K562 (cell line): ENCODE measurements around the gene NMT2. TPM values are rescaled to one million over a fixed set of nuclear protein-coding genes. Genes with fewer than 3 reads are reported as not detected.
A peak's percentile ranks its signal among the peaks of the same experiment; 100 is the strongest.

Source experiments
- E2F6 ChIP-seq, 2 experiments: IDR thresholded peaks; 2 replicates each; pipeline ENCODE4 v1.6.1; 2011; ENCODE audit warnings: borderline replicate concordance in 1 of 2, control low read depth in 1 of 2, low read depth in 1 of 2, low read length in 1 of 2, mild to moderate bottlenecking in 1 of 2, mixed read lengths in 1 of 2, moderate library complexity in 1 of 2; ENCODE audit not compliant: insufficient read depth in 1 of 2, insufficient read length in 1 of 2, poor library complexity in 1 of 2, severe bottlenecking in 1 of 2; ENCODE audit errors: extremely low read depth in 1 of 2
- FUS ChIP-seq: fragments of 200-400 bp; formaldehyde crosslinking; optimal IDR thresholded peaks from 2 replicates; pipeline ENCODE3; 2017; ENCODE audit warnings: low read depth, low read length
- HNRNPLL ChIP-seq: fragments of 200-400 bp; formaldehyde crosslinking; IDR thresholded peaks from 2 replicates; pipeline ENCODE4 v1.6.1; 2017; ENCODE audit warnings: low read length, low read depth, mild to moderate bottlenecking; ENCODE audit not compliant: poor library complexity, severe bottlenecking
- KAT7 ChIP-seq: sonication (generic); formaldehyde crosslinking; IDR thresholded peaks from 2 replicates; pipeline ENCODE4 v1.8.0; 2022; ENCODE audit warnings: missing genetic modification reagents, mild to moderate bottlenecking, borderline replicate concordance
- MEIS2 ChIP-seq: fragments of 450-650 bp; IDR thresholded peaks from 2 replicates; pipeline ENCODE4 v1.6.1; 2014; ENCODE audit warnings: mild to moderate bottlenecking; ENCODE audit not compliant: partially characterized antibody
- MTA3 ChIP-seq: fragments of 450-650 bp; formaldehyde crosslinking; IDR thresholded peaks from 2 replicates; pipeline ENCODE4 v1.6.1; 2017; ENCODE audit warnings: mild to moderate bottlenecking, borderline replicate concordance
- NCOR1 ChIP-seq: fragments of 450-650 bp; IDR thresholded peaks from 2 replicates; pipeline ENCODE4 v1.6.1; 2016; ENCODE audit warnings: mild to moderate bottlenecking, moderate library complexity
- NONO ChIP-seq, 2 experiments: fragments of 200-400 bp in 1 of 2; fragments of 450-650 bp in 1 of 2; formaldehyde crosslinking in 1 of 2; IDR thresholded peaks; 2 replicates each; pipeline ENCODE4 v1.6.1; 2017; ENCODE audit warnings: low read depth in 2 of 2, mild to moderate bottlenecking in 2 of 2, moderate library complexity in 2 of 2, low read length in 1 of 2
- NR4A1 ChIP-seq, 2 experiments: fragments of 250-450 bp in 1 of 2; fragments of 450-650 bp in 1 of 2; sonication (Bioruptor Pico) in 1 of 2; IDR thresholded peaks; 2 replicates each; pipeline versions ENCODE4 v1.4.0 to v1.6.1; 2016 to 2020; ENCODE audit warnings: mild to moderate bottlenecking in 2 of 2, missing compliant biosample characterization in 1 of 2, missing genetic modification characterization in 1 of 2, moderate library complexity in 1 of 2
- RBBP5 ChIP-seq: fragments of 200-600 bp; sonication (generic); IDR thresholded peaks from 2 replicates; pipeline ENCODE4 v1.6.1; 2012; ENCODE audit warnings: borderline replicate concordance, mild to moderate bottlenecking, low read length, control low read depth, inconsistent platforms; ENCODE audit not compliant: insufficient read depth, poor library complexity, severe bottlenecking
- RBFOX2 ChIP-seq: fragments of 200-400 bp; formaldehyde crosslinking; IDR thresholded peaks from 2 replicates; pipeline ENCODE4 v1.6.1; 2017; ENCODE audit warnings: low read depth, mild to moderate bottlenecking, low read length, moderate library complexity
- TBP ChIP-seq: optimal IDR thresholded peaks from 2 replicates; pipeline ENCODE3; 2011; ENCODE audit warnings: low read depth, low read length, improper control_type of control experiment
- ZNF449 ChIP-seq: fragments of 250-450 bp; sonication (Bioruptor Pico); IDR thresholded peaks from 2 replicates; pipeline ENCODE4 v1.8.0; 2022; ENCODE audit warnings: moderate library complexity, mild to moderate bottlenecking, inconsistent platforms
- polyA plus RNA-seq, 8 experiments: library from polyadenylated mRNA; depleted of rRNA in 4 of 8; stranded (reverse) in 5 of 8; unstranded in 3 of 8; fragments of >200 nt; fragmentation: Nextera tagmentation in 2 of 8; fragmentation: Illumina TruSeq in 1 of 8; extraction: Ambion mirVana in 2 of 8; extraction: Trizol in 1 of 8; gene quantifications; 2 replicates each; pipeline versions ENCODE4 v1.2.1 to v1.2.3, GENCODE V29; 2011 to 2014; ENCODE audit warnings: inconsistent platforms in 1 of 8, missing spikeins in 1 of 8
- total RNA-seq, 7 experiments: library from RNA; depleted of rRNA in 6 of 7; stranded (reverse); fragments of >200 nt in 6 of 7; fragmentation: Illumina TruSeq in 2 of 7; extraction: Trizol in 2 of 7; gene quantifications; 2 replicates each; pipeline versions ENCODE4 v1.2.1 to v1.2.3, GENCODE V29; 2011 to 2021; ENCODE audit warnings: low replicate concordance in 1 of 7
- TF ChIP-seq, protein P1 (sequence below), 3 experiments: fragments of 200-800 bp in 1 of 3; fragments of 250-450 bp in 1 of 3; fragments of 450-650 bp in 1 of 3; sonication (Bioruptor Pico) in 1 of 3; sonication (Bioruptor generic) in 1 of 3; formaldehyde crosslinking in 1 of 3; IDR thresholded peaks; 2 replicates each; pipeline versions ENCODE4 v1.6.1 to v1.8.0; 2016 to 2022; ENCODE audit warnings: mild to moderate bottlenecking in 2 of 3, missing genetic modification characterization in 2 of 3, missing compliant biosample characterization in 1 of 3, moderate library complexity in 1 of 3
- TF ChIP-seq, protein P2 (sequence below): fragments of 250-450 bp; sonication (Bioruptor Pico); IDR thresholded peaks from 2 replicates; pipeline ENCODE4 v1.9.0; 2021; ENCODE audit warnings: mild to moderate bottlenecking, inconsistent platforms

Gene NMT2
- total and polyA plus RNA-seq, 9 of the 15 experiments (the other 6 are each of a cell fraction or from before 2014, with no cell fraction given): 5.2 to 15.9 (median 10.8) TPM

DNA sequence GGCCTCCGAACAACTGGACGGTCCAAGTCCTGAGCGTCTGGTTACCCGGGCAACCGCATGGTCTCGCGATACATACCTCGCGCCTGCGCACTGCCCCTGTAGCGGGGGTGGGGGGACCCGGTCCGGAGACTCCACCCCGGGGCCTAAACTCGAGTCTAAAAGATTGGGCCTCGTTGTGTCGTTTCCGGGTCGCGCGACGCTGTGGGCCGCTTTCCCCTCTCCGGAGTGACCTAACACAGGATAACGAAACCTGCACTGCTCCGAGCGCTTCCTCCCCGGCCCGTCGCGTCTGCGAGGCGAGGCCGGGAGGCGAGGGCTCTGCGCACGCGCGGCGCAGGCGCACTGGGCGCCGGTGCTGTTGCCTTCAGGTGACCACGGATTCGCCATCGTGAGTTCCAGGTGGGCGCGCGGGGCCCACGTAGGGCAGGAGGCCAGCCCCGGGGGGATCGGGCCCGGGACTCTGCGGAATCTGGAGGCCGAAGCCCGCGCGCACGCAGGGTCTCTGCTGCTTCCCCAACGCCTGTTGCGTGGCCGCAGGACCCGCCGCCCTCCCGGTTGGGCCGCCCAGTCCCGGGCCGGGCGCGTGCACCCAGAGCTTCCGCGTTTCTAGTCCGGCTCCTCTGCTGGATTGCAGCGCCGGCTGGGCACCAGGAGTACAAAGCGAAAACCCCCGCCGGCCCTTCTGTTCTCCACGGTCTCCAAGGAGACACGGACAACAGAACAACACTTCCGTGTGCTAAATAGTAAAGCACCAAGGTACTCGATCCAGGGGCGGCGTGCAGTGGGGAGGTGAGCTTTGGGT, 71.3 kb downstream of the NMT2 start, which contains the start of gene RPP38 (continued):
- TF ChIP-seq HNRNPLL (peak; percentile 75), FUS (peak; percentile 58), NONO (IDR thresholded peaks at IDR 0.05; ENCODE audit: low read depth in 2 of 2, low read length in 1 of 2) (peak; percentile 59 to 73), E2F6 (IDR thresholded peaks at IDR 0.05; ENCODE audit: borderline replicate concordance in 1 of 2, extremely low read depth in 1 of 2, insufficient read depth in 1 of 2, insufficient read length in 1 of 2, low read depth in 1 of 2, low read length in 1 of 2, poor library complexity in 1 of 2, severe bottlenecking in 1 of 2) (peak; percentile 70 to 80), TBP (peak; percentile 49), MTA3 (peak; percentile 82; the same call in 1 of the 2 replicates), MEIS2 (peak; percentile 98), NCOR1 (peak; percentile 24; the same call in 1 of the 2 replicates), NR4A1 (CRISPR knock-in tag; IDR thresholded peaks at IDR 0.05) (no peak), NR4A1 (tag; IDR thresholded peaks at IDR 0.05) (no peak), RBBP5 (peak; percentile 98), KAT7 (no peak), ZNF449 (CRISPR knock-in tag) (no peak), RBFOX2 (peak; percentile 96)
- TF ChIP-seq, protein P1, sequence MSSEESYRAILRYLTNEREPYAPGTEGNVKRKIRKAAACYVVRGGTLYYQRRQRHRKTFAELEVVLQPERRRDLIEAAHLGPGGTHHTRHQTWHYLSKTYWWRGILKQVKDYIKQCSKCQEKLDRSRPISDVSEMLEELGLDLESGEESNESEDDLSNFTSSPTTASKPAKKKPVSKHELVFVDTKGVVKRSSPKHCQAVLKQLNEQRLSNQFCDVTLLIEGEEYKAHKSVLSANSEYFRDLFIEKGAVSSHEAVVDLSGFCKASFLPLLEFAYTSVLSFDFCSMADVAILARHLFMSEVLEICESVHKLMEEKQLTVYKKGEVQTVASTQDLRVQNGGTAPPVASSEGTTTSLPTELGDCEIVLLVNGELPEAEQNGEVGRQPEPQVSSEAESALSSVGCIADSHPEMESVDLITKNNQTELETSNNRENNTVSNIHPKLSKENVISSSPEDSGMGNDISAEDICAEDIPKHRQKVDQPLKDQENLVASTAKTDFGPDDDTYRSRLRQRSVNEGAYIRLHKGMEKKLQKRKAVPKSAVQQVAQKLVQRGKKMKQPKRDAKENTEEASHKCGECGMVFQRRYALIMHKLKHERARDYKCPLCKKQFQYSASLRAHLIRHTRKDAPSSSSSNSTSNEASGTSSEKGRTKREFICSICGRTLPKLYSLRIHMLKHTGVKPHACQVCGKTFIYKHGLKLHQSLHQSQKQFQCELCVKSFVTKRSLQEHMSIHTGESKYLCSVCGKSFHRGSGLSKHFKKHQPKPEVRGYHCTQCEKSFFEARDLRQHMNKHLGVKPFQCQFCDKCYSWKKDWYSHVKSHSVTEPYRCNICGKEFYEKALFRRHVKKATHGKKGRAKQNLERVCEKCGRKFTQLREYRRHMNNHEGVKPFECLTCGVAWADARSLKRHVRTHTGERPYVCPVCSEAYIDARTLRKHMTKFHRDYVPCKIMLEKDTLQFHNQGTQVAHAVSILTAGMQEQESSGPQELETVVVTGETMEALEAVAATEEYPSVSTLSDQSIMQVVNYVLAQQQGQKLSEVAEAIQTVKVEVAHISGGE (CRISPR knock-in tag; IDR thresholded peaks at IDR 0.05): peak in 2 of 3 experiments; percentile 35 to 93; a peak in 3 of 6 replicates
- TF ChIP-seq, protein P2, sequence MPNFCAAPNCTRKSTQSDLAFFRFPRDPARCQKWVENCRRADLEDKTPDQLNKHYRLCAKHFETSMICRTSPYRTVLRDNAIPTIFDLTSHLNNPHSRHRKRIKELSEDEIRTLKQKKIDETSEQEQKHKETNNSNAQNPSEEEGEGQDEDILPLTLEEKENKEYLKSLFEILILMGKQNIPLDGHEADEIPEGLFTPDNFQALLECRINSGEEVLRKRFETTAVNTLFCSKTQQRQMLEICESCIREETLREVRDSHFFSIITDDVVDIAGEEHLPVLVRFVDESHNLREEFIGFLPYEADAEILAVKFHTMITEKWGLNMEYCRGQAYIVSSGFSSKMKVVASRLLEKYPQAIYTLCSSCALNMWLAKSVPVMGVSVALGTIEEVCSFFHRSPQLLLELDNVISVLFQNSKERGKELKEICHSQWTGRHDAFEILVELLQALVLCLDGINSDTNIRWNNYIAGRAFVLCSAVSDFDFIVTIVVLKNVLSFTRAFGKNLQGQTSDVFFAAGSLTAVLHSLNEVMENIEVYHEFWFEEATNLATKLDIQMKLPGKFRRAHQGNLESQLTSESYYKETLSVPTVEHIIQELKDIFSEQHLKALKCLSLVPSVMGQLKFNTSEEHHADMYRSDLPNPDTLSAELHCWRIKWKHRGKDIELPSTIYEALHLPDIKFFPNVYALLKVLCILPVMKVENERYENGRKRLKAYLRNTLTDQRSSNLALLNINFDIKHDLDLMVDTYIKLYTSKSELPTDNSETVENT (CRISPR knock-in tag): peak; percentile 26; the same call in 1 of the 2 replicates
